HCT116 (cell line): ENCODE measurements around the gene ANO10. TPM values are rescaled to one million over a fixed set of nuclear protein-coding genes. Genes with fewer than 3 reads are reported as not detected.

ENCODE experiments used
- ATAC-seq: fragments of 200-7000 bp; cut with Tn5 transposase; 2 replicates; pipeline ENCODE4 v1.9.1; 2020; ENCODE audit warnings: mild to moderate bottlenecking, moderate library complexity
- BruUV-seq: library from RNA; stranded (reverse); fragments of 400-500 nt; replicated peaks from 2 replicates; lab custom pipeline; 2021; lab: Mats Ljungman, UMichigan
- CTCF ChIA-PET: fragments of 300-600 bp; sonication (Branson Sonifier 250); formaldehyde crosslinking; loops from one replicate; lab custom pipeline; 2021; ENCODE audit warnings: antibody characterized with exemption; lab: Charles Lee
- POLR2A ChIA-PET: fragments of 300-600, 350-600 bp; sonication (Branson Sonifier 250); formaldehyde crosslinking; loops from one replicate; lab custom pipeline; 2021; ENCODE audit warnings: antibody characterized with exemption; lab: Charles Lee
- RAD21 ChIA-PET, 2 experiments: fragments of 300-600 bp; sonication (Branson Sonifier 250); formaldehyde crosslinking; loops; one replicate each; lab custom pipeline; 2023; ENCODE audit warnings: low total read pairs in 2 of 2; ENCODE audit not compliant: uncharacterized antibody in 2 of 2, unreplicated experiment in 2 of 2, low non-redundant PET in 1 of 2; lab: Charles Lee
- DNase-seq: peaks from one replicate; pipeline ENCODE4 v3.0.0-alpha.2; 2010; ENCODE audit warnings: low read depth, low spot score
- H2AFZ ChIP-seq: fragments of 200-600 bp; shearing (Covaris generic), sonication (generic); 2 replicates; pipeline ENCODE4 v1.6.1; 2017; ENCODE audit warnings: low read depth, mixed run types, mixed read lengths, antibody characterized with exemption, low read length; ENCODE audit not compliant: poor library complexity, severe bottlenecking
- H3K27ac ChIP-seq: 2 replicates; pipeline ENCODE4 v1.5.1; 2012; ENCODE audit warnings: low read depth, low read length
- H3K27me3 ChIP-seq: fragments of 200-600 bp; sonication (generic); 2 replicates; pipeline ENCODE4 v1.6.1; 2016; ENCODE audit warnings: mixed run types, low read length, mixed read lengths; ENCODE audit not compliant: insufficient read depth
- H3K36me3 ChIP-seq, 2 experiments: fragments of 200-500 bp in 1 of 2; fragments of 200-600 bp in 1 of 2; sonication (Bioruptor generic) in 1 of 2; sonication (generic) in 1 of 2; 2 replicates each; pipeline versions ENCODE4 v1.5.1 to v1.6.1; 2014 to 2016; ENCODE audit warnings: low read length in 2 of 2, inconsistent platforms in 1 of 2, mixed read lengths in 1 of 2, mixed run types in 1 of 2; ENCODE audit not compliant: insufficient read depth in 2 of 2, control insufficient read depth in 1 of 2
- H3K4me1 ChIP-seq, 2 experiments: fragments of 200-600 bp in 1 of 2; sonication (generic) in 1 of 2; 2 replicates each; pipeline versions ENCODE4 v1.5.1 to v1.6.1; 2012 to 2017; ENCODE audit warnings: low read length in 2 of 2, inconsistent platforms in 1 of 2, mild to moderate bottlenecking in 1 of 2, mixed read lengths in 1 of 2, mixed run types in 1 of 2, moderate library complexity in 1 of 2; ENCODE audit not compliant: insufficient read depth in 2 of 2, control insufficient read depth in 1 of 2
- H3K4me2 ChIP-seq: fragments of 200-600 bp; sonication (generic); 2 replicates; pipeline ENCODE4 v1.6.1; 2017; ENCODE audit warnings: mixed run types, low read length, mixed read lengths
- H3K4me3 ChIP-seq, 2 experiments: fragments of 200-600 bp in 1 of 2; sonication (generic) in 1 of 2; replicated peaks in 1 of 2; 2 replicates each; pipeline ENCODE4 v1.5.1; 2011 to 2016; ENCODE audit warnings: low read length in 2 of 2, control low read depth in 1 of 2, low read depth in 1 of 2, mild to moderate bottlenecking in 1 of 2, mixed read lengths in 1 of 2, mixed run types in 1 of 2
- H3K79me2 ChIP-seq: fragments of 200-600 bp; sonication (generic); 2 replicates; pipeline ENCODE4 v1.6.1; 2017; ENCODE audit warnings: mild to moderate bottlenecking, mixed run types, low read length, moderate library complexity, mixed read lengths; ENCODE audit not compliant: insufficient read depth
- H3K9ac ChIP-seq: fragments of 200-600 bp; sonication (generic); 2 replicates; pipeline ENCODE4 v1.6.1; 2016; ENCODE audit warnings: low read length, mixed read lengths
- H3K9me2 ChIP-seq: fragments of 200-600 bp; sonication (generic), shearing (Covaris generic); 2 replicates; pipeline ENCODE4 v1.6.1; 2017; ENCODE audit warnings: mixed run types, mild to moderate bottlenecking, moderate library complexity; ENCODE audit not compliant: insufficient read depth
- H3K9me3 ChIP-seq, 2 experiments: fragments of 200-500 bp in 1 of 2; fragments of 200-600 bp in 1 of 2; sonication (Bioruptor generic) in 1 of 2; sonication (generic) in 1 of 2; 2 replicates each; pipeline ENCODE4 v1.6.1; 2014 to 2017; ENCODE audit warnings: low read length in 2 of 2, mixed read lengths in 2 of 2, inconsistent platforms in 1 of 2, low read depth in 1 of 2, mild to moderate bottlenecking in 1 of 2, mixed run types in 1 of 2, moderate library complexity in 1 of 2; ENCODE audit not compliant: control insufficient read depth in 1 of 2, insufficient read depth in 1 of 2
- H4K20me1 ChIP-seq: fragments of 200-600 bp; sonication (generic), shearing (Covaris generic); 2 replicates; pipeline ENCODE4 v1.6.1; 2017; ENCODE audit warnings: mixed run types, mild to moderate bottlenecking, moderate library complexity; ENCODE audit not compliant: insufficient read depth
- ATF3 ChIP-seq: IDR thresholded peaks from 2 replicates; pipeline ENCODE4 v1.6.1; 2012
- CBX3 ChIP-seq: IDR thresholded peaks from 2 replicates; pipeline ENCODE4 v1.6.1; 2012; ENCODE audit warnings: low read depth
- CEBPB ChIP-seq: IDR thresholded peaks from 2 replicates; pipeline ENCODE4 v1.6.1; 2012; ENCODE audit warnings: low read depth
- EGR1 ChIP-seq: IDR thresholded peaks from 2 replicates; pipeline ENCODE4 v1.6.1; 2012; ENCODE audit warnings: low read depth
- EZH2 ChIP-seq: fragments of 200-600 bp; sonication (generic); IDR thresholded peaks from 2 replicates; pipeline ENCODE4 v1.6.1; 2017; ENCODE audit warnings: antibody characterized with exemption, mixed run types
- MAX ChIP-seq: IDR thresholded peaks from 2 replicates; pipeline ENCODE4 v1.6.1; 2012
- POLR2AphosphoS5 ChIP-seq: IDR thresholded peaks from 2 replicates; pipeline ENCODE4 v1.6.1; 2011; ENCODE audit warnings: mild to moderate bottlenecking, low read depth, low read length, moderate library complexity
- SP1 ChIP-seq: IDR thresholded peaks from 2 replicates; pipeline ENCODE4 v1.6.1; 2012; ENCODE audit warnings: low read depth
- SRF ChIP-seq: IDR thresholded peaks from 2 replicates; pipeline ENCODE4 v1.6.1; 2012; ENCODE audit warnings: low read depth
- TCF7L2 ChIP-seq: IDR thresholded peaks from 2 replicates; pipeline ENCODE4 v1.7.0; 2011; ENCODE audit warnings: borderline replicate concordance, inconsistent platforms; ENCODE audit not compliant: insufficient read depth, insufficient read length; ENCODE audit errors: extremely low read depth
- YY1 ChIP-seq: IDR thresholded peaks from 2 replicates; pipeline ENCODE4 v1.6.1; 2011; ENCODE audit warnings: low read length, low read depth, moderate library complexity, mild to moderate bottlenecking; ENCODE audit not compliant: insufficient replicate concordance; ENCODE audit errors: extremely low read depth
- ZBTB33 ChIP-seq: IDR thresholded peaks from 2 replicates; pipeline ENCODE4 v1.6.1; 2011; ENCODE audit warnings: mild to moderate bottlenecking, low read length, moderate library complexity; ENCODE audit not compliant: insufficient replicate concordance; ENCODE audit errors: extremely low read depth
- ZNF274 ChIP-seq: fragments of 200-500 bp; sonication (Bioruptor generic); IDR thresholded peaks from 2 replicates; pipeline ENCODE4 v1.6.1; 2014; ENCODE audit warnings: mild to moderate bottlenecking, low read depth, low read length, inconsistent platforms
- intact Hi-C: fragments of 100-400 bp; cut with micrococcal nuclease; formaldehyde crosslinking; loops from 2 replicates; pipeline ENCODE4 v1.10.0; 2022
- total RNA-seq: library from RNA; stranded (reverse); gene quantifications from one replicate; pipeline ENCODE4 v1.2.1, GENCODE V29; 2021; ENCODE audit not compliant: unreplicated experiment

The ANO10 gene
- total RNA-seq, 1 experiment from 2014 or later: 13.3 TPM

GRCh38 chr3:43624619-43625305 lies 3.0 kb upstream of the ANO10 start:
- Histone ChIP-seq H3K79me2 (no peaks in the 10 kb centered on the region), H3K27ac (no peak overlapping the region)
- DNase-seq: no peak
- BruUV-seq: no TSS peak
- TF ChIP-seq ATF3: no peak
- TF ChIP-seq EZH2: no peak
- no peak for TF ChIP-seq SP1
- TF ChIP-seq SRF: no peak
- TF ChIP-seq POLR2AphosphoS5: no peak
- no peak for TF ChIP-seq YY1
- TF ChIP-seq CEBPB: no peak
- TF ChIP-seq CBX3: no peak
- no peak for TF ChIP-seq EGR1
- no peak for TF ChIP-seq ZNF274
- no peak for TF ChIP-seq TCF7L2
- no peak for TF ChIP-seq ZBTB33
- TF ChIP-seq MAX: no peak
- TF ChIP-seq, all 23 proteins: peak for 0
- H3K9ac ChIP-seq: no peak overlapping the region
- no peaks in the 10 kb centered on the region for H3K36me3 ChIP-seq
- peaks cover 2 to 13% of the 10 kb centered on the region in 2 experiments; a peak in 3 of 4 replicates for H3K4me1 ChIP-seq
- no peak overlapping the region for H3K4me2 ChIP-seq
- no peaks in the 10 kb centered on the region for H3K27me3 ChIP-seq
- ChIA-PET CTCF (no interaction called here), RAD21 (no interaction called here), POLR2A (no interaction called here)
- intact Hi-C loops: no loop called here
- no peaks in the 10 kb centered on the region for H3K9me2 ChIP-seq
- ATAC-seq: no peak
- H3K9me3 ChIP-seq: no peaks in the 10 kb centered on the region
- H2AFZ ChIP-seq: no peak overlapping the region
- H4K20me1 ChIP-seq: no peaks in the 10 kb centered on the region
- H3K4me3 ChIP-seq: no peak overlapping the region
